Astrocyte of the spinal cord (primary cell): ENCODE results near the gene PMVK.

Experiments used
- DNase-seq: peaks from one replicate; pipeline ENCODE4 v3.0.0; 2011; ENCODE audit warnings: low read depth, low spot score
- H3K4me3 ChIP-seq: 2 replicates; pipeline ENCODE4 v1.5.1; 2011; ENCODE audit warnings: low read depth, mild to moderate bottlenecking, low read length, moderate library complexity
- in situ Hi-C: cut with HindIII; loops from 2 replicates; pipeline ENCODE4 v1.10.0; 2017; ENCODE audit warnings: low sequenced_read_pairs
- TF ChIP-seq, protein P1 (sequence below): IDR thresholded peaks from 2 replicates; pipeline ENCODE4 v1.5.1; 2012; ENCODE audit warnings: low read depth, mild to moderate bottlenecking, low read length, inconsistent platforms

Gene PMVK

DNA sequence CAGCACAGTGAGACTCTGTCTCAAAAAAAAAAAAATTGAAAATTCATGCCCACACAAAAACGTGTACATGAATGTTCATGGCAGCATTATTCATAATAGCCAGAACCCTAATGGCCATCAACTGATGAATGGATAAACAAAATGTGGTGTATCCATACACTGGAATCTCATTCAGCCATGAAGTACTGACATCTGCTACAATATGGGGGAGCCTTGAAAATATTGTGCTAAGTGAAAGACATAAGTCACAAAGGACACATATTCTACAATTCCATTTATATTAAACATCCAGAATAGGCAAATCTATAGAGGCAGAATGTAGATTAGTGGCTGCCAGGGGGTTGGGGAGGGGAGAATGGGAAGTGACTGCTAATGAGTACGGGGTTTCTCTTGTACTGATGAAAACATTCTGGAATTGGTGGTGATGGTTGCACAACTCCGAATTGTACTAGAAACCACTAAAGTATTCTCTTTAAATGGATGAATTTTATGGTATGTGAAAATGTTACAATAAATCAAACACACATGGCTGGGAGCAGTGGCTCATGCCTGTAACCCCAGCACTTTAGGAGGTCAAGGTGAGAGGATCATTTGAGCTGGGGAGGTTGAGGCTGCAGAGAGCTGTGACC is 33.5 kb downstream of the PMVK start:
- no peak for DNase-seq
- TF ChIP-seq, protein P1, sequence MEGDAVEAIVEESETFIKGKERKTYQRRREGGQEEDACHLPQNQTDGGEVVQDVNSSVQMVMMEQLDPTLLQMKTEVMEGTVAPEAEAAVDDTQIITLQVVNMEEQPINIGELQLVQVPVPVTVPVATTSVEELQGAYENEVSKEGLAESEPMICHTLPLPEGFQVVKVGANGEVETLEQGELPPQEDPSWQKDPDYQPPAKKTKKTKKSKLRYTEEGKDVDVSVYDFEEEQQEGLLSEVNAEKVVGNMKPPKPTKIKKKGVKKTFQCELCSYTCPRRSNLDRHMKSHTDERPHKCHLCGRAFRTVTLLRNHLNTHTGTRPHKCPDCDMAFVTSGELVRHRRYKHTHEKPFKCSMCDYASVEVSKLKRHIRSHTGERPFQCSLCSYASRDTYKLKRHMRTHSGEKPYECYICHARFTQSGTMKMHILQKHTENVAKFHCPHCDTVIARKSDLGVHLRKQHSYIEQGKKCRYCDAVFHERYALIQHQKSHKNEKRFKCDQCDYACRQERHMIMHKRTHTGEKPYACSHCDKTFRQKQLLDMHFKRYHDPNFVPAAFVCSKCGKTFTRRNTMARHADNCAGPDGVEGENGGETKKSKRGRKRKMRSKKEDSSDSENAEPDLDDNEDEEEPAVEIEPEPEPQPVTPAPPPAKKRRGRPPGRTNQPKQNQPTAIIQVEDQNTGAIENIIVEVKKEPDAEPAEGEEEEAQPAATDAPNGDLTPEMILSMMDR = no peak
- in situ Hi-C loops = no loop called here
- H3K4me3 ChIP-seq = no peak overlapping the region

DNA sequence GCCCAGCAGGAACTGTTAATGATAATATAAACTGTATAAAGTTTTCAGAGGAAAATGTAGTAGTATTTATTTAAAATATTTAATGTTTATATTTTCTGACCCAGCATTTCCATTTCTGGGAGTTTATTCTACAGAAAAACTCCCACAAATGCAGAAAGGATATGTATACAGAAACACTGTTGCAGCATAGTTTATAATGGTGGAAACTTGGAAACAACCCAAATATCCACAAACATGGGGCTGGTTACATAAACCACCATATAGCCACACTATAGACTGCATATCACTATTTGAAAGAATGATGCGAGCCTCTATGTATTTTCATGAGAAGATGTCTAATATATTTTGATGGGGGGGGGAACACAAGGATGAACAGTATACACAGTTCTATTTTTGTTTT is 34.9 kb downstream of the PMVK start:
- no peak for DNase-seq
- no peak overlapping the region for H3K4me3 ChIP-seq
- TF ChIP-seq, protein P1 = no peak
- in situ Hi-C loops = no loop called here

DNA sequence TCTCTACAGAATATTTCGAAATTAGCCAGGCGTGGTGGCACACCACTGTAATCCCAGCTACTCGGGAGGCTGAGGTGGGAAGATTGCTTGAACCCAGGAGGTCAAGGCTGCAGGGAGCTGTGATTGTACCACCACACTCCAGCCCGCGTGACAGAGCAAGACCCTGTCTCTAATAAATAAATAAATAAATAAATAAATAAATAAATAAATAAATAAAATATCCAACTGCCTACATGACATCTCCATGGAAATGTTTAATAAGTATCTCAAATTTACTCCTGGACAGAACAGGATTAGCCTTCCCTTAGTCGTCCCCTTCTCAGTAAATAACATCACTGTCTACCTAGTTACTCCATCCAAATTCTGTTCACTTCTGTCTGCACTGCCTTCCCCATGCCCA is 37.5 kb downstream of the PMVK start:
- H3K4me3 ChIP-seq = no peak overlapping the region
- TF ChIP-seq, protein P1 = no peak
- in situ Hi-C loops = no loop called here
- no peak for DNase-seq

DNA sequence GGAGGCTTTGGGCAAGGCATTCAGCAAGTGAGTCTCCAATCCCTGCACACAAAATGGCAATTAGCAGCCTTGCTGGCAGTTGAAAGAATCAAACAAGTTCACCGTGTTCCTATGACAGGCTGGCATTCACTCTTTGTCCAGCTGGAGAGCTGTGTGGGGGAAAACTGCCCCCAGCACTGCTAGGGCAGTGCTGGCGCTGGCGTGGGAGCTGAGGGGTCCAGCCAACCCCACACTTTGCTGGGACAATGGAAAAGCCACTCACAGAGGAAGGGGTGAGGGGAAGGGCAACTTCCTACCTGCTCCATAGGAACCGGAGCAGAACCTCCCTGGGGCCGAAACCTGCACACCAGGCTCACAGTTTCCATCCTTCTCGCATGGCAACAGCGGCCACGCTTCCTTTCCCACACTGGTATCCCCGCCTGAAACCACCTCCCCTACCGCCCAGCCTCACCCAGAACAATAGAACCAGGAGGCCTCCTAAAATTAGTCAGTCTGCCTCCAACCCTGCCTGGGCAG is 39.7 kb downstream of the PMVK start:
- TF ChIP-seq, protein P1 = no peak
- DNase-seq = no peak
- H3K4me3 ChIP-seq = no peak overlapping the region
- in situ Hi-C loops = no loop called here

DNA sequence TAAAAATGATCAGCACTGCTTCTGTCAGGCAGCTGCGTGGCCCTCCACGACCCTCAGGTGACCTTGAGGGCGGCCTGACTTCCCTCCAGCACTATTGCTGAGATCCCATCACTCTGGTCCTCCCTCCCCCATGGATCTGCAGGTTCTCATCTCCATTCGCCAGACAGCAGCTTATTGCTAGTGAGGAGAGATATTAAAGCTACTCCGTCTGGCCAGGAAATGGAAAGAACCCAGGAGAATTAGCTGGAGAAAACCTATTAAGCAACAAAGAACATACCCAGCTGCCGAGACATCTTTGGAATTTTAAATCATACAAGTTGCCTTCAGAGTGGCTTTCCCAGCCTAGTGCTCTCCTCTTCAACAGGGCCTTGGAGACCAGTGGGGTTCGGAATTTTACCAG is 40.7 kb downstream of the PMVK start:
- in situ Hi-C loops = no loop called here
- no peak for DNase-seq
- no peak overlapping the region for H3K4me3 ChIP-seq

DNA sequence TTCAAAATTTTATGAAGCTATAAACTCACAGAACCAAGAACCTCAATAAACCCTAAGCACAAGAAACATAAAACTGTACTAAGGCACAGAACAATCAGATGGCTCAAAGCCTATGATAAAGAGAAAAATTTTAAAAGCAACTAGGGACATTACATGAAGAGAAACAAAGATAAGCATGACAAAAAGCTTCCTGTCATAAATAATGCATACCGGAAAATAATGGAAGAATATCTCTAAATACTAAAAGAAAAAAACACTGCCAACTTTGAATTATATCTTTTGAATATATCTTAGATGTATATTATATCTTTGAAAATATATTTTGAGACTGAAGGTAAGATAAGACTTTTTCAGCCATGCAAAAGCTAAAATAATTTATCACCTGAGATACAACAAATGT is 45.1 kb downstream of the PMVK start:
- TF ChIP-seq, protein P1 = no peak
- no peak for DNase-seq

More for the DNA sequence above, 40.7 kb downstream of the PMVK start:
- TF ChIP-seq, protein P1 = no peak

More for the DNA sequence above, 45.1 kb downstream of the PMVK start:
- H3K4me3 ChIP-seq = no peak overlapping the region
- in situ Hi-C loops = no loop called here
